NCI-H69 (cell line): ENCODE results near the gene LYVE1.

Source experiments
- DNase-seq: peaks from one replicate; lab custom pipeline; 2025; lab: John Stamatoyannopoulos, UW

Gene LYVE1

DNA sequence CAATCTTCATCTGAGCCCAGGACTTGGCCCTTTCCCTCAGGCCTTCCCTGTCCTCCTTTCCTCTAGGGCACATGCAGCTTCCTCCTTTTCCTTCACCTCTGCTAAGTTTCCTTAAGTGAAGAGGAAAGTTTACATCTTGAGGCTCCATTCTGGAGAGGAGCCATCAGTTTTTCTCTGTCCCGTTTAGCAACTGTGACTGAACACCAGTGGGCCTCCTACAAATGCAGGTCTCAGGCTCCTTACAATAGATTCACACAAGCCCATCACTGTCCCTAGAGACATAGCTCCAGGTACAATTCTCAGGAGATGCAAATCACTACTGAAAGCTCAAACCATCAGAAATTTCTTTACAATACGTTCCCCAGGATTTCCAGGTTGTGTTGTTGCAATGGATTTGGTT lies 23.3 kb upstream of the LYVE1 start:
- no peak for DNase-seq

DNA sequence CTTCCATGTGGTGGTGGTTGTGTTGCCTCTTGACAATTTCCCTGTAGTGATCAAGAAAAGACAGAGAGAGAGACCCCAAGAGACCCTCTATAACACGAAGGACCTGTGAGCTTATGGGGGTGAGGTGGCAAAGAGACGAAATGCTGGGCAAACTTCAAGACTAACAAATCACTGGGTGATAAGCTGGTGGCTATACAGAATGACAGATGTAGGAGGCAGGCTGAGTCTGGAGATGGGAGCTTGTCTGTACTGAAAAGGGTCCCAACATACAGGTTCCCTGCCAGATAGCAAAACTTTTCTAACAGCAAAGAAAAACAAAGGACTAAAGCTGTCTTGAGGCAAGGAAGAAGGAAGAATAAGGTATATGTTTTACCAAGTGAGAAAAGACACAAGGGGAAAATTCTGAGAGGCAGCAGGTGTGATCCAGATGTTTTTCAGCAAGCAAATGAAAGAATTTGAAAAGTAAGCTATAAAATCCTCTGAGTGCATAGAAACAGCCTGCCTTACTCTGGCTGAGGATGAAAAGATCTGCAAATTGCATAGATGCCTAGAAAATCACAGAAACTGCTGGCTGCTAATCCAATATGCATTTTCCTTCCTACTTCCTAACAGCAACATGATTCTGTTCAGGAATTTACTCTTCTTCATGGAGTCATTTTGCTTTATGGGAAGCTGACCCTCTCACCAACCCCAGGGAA lies 21.9 kb upstream of the LYVE1 start:
- DNase-seq: no peak

DNA sequence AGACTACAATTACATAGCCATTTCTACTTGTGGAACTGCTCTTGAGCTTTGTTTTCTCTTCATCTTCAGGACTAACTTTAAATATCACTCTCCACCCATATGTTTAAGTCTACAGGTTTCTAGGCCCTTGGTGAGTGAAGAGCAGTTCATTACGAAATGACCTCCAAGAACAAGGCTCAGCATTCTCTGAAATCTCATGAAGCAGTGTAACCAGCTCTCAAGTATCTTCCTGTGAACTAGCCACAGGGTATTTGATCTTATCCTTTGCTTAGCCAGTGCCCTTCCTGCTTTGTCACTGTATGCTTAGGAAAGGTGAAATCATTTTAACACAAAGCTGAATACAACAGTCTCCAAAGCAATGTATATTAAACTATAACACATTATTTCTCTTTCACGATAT lies 20.4 kb upstream of the LYVE1 start:
- no peak for DNase-seq

DNA sequence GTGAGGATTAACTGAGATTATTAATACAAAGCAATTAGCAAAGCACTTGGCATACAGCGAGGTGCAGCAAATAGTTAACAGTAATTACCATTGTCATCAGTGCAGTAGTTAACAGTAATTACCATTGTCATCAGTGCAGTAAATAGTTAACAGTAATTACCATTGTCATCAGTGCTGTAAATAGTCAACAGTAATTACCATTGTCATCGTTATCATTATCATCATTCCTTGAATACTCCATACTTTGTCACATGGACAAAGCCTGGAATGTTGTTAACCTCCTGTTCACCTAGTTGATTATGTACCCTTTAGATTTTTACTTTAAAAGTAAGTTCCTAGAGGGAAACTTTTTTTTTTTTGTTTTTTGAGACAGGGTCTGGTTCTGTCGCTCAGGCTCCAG lies 19.5 kb upstream of the LYVE1 start:
- DNase-seq: no peak

DNA sequence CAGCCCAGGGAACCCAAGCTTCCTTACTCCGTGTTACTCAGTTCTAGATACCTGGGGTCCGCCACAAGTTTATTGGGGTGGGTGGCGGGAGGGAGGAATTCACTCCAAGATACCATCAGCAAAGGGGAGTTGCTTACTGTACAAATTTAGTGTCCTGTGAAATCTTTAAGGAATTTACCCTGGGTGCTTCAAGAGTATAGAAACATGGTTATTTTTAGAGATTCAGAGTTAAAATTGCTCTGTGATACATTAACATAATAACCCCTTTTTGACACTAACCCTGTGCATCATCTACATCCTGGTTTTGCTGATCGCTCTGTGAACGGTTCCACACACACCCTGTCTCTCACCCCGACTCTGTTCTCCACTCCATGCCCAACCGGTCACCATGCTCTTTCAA lies 18.9 kb upstream of the LYVE1 start:
- DNase-seq: no peak

DNA sequence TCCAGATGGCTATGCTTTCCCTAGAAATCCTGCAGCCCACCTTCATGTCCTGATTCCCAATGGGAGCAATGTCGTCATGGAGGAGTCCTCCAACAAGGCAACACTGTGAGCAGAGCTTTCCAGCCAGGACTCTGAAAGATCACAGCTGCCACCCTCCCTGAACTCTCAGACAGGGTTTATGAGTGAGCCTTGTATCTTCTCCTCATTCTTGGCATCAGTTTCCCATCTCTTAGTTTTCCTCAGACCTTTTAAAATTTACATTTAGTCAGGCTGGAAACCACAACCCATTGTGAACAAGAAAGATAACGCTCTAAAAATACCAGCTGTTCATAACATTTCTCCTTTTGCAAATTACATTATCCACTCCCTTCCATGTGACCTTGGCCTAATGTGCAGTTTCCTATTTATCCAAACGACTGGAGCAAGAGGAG lies 15.6 kb upstream of the LYVE1 start:
- DNase-seq: no peak

DNA sequence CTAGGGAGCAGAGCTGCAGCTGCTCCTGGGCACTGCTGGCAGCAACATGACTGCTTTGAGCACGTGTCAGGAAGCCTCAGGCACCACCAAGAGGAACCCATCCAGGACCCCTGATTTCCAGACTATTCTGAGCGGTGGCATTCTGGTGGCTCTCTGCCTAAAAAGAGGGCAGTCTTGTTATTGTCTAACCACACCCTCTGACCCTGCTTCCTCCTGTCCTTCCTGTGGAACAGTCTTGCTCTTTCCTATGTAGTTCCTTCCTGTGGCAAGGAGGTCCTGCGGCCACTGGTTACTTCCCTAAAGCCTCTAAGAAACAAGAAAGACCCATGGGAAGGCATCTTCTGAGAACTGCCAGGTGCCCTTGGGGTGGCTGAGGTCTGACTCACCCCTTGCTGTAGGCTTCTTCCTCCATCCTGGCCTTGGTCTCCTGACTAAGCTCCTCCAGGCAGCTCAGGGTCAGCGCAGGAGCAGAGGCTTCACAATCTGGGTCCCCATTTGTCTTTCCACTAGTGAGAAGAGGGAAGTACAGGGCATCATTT lies 13.1 kb upstream of the LYVE1 start:
- DNase-seq: no peak

DNA sequence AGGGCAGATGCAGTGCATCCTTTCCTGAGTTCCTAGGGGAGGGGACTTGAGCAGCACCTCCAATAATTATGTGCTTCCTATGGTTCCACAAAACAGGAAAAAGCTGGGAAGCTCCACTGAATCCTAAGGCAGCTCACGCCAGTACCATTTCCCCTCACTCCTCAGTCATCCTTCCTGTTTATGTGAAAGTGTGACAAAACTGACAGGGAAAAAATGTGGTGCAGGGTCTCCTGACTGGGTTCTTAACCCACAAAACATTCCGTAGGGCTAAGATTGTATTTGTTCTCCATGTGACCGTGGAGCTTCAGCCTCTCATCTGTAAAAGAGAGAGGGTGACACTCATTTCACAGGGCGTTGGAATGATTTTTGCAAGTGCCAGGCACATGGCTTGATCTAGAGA lies 12.2 kb upstream of the LYVE1 start:
- no peak for DNase-seq

DNA sequence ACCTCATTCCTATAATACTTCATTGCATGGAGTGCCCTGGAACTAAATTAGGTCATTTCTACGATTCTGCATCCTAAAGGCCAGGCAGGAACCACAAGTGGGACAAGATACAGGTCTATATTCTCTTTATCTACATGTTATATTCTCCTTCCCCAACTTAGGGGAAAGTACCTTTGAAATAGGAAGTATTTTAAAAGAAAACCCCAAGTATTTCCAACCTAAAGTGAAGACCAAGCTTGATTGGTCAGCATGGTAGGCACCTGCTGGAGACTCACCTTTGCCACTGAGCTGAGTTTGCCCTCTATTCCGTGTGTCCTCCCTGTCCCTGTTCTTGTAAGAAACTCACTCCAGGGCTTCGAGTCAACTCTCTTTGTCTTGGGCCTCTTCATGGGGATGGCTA lies 11.2 kb upstream of the LYVE1 start:
- DNase-seq: no peak

DNA sequence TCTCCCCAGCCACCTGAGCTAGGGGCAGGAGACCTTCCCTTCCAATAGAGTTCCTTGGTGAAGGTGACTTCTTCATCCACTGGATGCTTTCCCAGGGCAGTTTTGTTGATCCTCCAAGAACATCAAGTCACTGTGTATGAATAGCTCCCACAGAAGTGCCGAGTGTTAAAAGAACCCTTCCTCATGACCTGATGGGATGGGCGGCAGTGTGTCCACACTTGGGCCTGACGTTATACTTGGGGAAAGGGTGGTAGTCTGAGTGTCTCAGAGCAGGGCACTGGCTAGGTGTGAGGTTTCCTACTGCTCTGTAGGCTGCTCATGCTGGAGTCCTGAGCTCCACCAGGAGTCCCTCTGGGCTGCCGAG lies 7.6 kb upstream of the LYVE1 start:
- DNase-seq: no peak

DNA sequence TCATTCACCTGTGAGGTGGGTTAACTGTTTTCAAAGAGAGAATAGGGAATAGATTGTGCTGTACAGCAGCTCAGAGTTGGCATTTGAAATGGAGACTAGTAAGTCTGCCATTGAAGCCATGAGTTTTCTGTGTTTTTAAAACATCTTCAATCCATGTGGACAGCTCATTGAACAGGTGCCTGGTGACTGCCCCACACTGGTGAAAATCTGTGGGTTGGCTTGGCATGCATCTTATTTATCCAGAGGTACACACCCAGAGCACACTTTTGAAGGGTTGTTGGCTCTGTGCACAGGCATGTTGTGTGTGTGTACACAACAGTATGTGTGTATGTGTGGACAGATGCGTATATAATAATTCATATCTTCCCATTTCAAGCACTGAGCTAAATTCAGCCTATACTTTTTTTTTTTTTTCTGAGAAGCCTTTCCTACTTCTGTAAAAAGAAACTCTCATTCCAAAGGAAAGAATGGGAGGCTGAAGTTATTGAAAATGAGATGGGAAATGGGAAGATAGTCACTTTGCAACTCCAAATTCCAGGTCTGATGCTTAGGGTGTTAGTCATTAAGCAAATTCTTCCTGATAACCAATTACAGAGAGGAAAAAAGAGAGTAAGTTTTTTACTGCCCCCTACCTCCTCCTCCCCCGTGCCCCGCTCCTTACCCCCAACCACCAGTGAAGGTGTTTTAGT lies 7.0 kb upstream of the LYVE1 start:
- DNase-seq: no peak

DNA sequence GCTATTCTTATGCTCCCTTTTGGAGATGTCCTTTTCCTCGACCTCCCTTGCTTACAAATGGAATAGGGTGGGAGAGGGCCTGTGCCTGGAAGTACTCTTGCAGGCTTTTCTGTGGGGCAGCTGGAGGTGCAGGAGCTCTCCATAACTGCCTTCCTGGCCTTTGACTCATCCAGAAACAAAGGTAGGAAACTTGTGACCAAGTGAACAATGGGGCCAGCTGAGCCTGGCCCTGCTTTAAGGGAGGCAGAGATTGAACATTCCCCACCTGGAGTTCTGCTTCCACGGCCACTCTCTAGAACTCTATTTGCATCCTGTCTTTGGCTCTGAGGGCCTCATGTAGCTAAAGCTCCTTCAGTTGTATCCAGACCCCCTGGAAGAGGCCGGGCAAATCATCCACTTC lies 5.1 kb upstream of the LYVE1 start:
- no peak for DNase-seq

DNA sequence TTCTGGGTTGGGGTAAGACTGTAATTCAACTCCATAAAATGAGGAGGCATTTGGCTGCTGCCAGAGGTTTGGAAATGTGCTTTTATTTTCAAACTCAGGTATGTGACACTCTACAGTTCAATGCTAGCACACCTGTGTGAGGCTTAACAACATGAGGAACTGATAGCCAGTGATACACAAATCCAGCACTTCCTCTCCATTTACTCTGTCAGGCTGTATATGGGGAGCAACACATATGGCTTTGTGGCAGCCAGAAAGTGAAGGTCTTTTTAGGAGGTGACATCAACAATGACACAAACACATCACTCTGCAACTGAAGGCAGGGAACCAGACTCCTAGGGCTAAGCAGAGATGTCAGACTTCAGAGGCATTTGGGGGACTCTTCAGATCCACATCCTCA lies 4.6 kb upstream of the LYVE1 start:
- DNase-seq: no peak

DNA sequence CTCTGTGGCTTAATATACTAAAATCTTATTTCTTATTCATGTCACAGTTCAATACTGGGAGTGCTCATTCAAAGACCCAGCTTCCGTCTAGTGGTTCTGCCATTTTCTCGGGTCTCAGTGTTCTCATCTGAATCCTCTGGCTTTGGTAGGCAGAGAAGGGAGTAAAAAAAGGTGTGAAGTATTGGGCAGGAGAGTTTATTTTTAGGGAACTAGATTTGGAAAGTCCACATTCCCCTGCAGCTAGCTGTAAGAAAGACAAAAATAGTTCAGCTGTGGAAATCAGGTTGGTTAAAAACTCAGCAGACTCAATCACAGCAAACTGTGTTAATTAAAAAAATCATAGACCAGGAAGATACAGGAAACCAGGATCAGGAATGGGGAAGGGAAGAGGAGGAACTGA lies 4.1 kb upstream of the LYVE1 start:
- DNase-seq: no peak

DNA sequence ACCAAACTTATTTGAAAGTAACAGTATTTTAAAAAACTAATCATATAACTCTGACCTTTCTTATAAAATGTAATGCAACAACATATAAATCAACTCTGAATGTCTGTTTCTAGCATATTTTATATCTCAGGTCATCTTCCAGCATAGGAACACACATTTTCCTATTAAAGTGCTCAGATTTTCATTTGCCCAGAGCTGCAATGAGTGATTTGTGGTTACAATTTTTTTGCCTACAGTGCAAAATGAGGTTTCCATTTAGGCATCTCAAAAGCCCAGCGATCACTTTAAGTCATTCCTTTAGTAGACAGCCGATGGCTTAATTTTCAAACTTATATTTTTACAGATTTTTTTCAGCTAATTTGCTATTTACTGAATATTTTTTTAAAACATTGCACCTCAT lies 1.0 kb downstream of the LYVE1 start:
- no peak for DNase-seq

DNA sequence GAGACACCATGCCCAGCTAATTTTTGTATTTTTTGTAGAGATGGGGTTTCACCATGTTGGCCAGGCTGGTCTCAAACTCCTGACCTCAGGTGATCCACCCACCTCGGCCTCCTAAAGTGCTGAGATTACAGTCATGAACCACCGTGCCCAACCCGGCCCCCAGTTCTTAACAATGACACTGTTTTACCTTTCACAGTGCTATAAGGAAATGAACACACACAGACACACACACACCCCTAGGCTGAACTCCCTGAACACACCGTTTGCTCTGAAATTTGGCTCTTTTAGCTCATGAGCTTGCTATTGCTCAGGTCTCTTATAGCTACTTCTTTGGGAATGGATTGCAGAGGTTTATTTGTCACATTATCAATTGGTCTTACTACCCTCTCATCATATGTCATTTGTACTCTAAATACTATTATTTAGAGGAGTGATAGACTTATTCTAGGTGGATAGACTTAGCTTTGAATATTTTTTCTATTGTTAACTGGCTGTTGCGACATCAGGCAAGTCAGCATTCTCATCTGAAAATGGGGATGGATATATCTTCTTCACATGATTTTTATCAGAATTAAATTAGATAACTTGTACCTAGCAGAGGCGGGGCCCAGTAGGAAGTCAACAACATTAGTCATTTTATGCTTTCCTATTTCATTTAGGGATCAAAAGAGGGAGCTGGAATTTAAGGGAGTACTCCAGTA lies 2.1 kb downstream of the LYVE1 start:
- no peak for DNase-seq

DNA sequence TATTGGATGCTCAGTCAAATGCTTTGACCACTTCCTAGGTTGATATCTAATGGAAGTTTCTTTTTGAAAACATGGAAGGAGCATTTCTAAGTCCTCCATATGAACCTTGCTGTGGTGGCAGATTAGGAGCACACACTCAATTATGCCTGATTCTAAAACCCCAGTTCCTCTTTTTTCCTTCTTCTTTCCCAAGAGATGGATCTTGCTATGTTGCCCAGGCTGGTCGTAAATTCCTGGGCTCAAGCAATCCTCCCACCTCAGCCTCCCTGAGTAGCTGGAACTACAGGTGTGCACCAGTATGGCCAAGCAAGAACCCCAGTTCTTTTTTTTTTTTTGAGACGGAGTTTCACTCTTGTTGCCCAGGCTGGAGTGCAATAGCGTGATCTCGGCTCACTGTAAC lies 3.0 kb downstream of the LYVE1 start:
- DNase-seq: no peak

DNA sequence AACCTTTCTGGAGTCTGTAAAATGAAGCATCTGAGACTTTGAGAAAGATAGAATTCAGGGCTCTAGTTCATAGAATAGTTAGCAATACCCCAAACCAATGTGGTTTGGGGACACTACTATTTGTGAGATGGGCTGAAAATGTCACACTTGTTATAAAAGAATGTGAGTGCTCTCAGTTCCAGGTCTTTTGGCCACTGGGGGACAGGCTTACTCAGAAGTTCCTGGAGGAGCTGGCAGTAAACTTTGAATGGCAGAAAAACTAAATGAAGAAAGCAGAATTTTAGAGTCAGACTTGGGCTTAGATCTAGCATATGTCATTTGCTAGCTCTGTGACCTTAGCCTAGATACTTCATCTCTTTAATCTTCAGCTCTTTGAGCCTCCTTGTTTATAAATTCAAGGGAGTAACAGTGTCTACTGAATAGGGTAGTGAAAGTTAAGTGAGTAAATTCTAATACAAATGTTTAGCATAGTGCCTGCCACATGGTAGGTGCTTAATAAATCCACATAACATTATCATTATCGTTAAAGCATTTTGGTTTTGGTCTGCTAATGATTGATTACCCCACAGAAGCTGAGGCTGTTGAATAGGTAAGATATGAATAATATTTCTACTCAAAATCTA lies 3.7 kb downstream of the LYVE1 start:
- no peak for DNase-seq

DNA sequence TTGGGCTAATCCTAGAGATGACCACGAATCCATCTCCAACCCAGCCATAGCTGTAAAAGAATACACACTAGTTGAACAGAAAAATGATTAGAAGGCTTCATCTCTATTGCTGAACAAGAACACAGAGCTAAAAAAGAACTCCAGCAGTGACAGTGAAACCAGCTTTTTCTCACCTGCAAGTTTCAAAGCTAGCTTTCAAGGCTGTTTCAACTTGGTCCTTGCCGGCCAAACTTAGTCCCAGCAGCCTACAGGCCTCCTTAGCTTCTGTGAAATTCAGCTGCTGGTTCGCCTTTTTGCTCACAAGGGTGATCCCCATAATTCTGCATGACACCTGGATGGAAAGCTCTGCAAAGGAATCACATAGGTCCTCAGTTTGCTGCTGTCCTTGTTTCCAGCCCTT lies 4.4 kb downstream of the LYVE1 start:
- no peak for DNase-seq

DNA sequence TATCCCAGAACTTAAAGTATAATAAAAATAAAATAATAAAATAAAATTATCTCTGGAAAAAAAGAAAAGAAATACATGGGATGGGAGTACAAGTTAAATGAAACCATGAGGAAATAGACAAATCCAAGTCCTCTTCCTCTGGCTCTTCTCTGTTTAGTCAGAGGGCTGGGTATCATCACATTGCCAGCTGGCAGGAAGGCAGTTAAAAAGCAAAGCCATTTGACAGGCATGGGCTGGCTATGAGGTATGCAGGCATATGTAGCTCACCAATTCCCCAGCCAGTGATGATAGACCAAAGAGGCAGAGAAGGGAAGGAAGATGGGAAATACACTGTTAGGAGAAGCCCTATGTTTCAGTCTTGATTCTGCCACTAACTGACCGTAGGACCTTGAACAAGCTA lies 6.5 kb downstream of the LYVE1 start:
- no peak for DNase-seq

DNA sequence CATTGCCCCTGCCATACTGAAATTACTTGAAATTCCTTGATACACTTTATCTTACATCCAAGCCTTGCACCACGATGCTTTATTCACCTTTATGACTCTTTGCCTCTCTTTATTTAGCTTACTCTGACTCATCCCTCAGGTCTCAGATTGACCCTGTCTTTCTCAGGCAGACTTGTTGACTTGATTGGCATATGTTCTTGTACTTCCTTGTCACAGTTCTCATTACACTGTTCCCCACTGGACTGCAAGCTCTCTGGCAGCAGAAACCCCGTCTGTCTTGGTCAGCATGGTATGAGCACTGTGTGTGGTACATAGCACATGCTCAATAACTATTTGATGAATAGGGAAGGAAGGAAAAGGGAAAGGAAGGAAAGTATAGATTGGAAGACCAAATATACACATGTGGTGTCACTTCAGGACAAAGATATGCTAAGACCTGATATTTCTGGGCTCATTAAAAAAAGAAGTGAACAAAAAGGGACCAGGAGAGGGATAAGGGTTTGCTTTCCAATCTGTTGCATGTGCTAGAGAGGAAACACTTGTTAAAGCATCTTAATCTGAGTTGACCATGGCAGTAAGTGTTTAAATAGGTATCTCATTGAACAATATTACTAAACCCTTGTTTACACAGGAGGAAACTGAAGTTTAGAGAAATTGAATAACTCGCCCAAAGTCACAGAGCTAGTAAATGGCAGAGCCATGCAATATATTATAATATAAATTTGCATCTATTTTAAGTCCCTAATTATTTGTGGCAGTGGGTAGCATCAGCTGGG lies 7.2 kb downstream of the LYVE1 start:
- DNase-seq: no peak

DNA sequence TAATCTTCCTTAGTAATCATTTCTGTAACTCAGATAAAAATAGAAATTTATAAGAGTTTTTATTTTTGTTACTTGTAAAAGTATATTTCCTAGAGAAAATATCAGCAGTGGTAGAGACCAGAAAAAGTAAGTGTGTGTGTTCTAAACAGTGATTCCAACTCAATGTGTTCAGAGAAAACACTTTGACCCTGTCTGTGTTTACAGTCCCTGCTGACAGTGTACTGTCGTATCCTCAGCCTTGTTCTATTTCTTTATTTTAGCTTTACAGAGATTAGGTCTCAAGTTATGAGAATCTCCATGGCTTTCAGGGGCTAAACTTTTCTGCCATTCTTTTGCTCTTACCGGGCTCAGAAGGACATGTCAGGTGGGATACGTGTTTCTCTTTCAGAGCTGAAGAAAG lies 10.2 kb downstream of the LYVE1 start:
- DNase-seq: no peak
